Measurements from ENCODE around the gene TOMM40. TPM values are rescaled to one million over a fixed set of nuclear protein-coding genes. Genes with fewer than 3 reads are reported as not detected.
"Not testable (repeated sequence)": the region's sequence is repeated elsewhere in the genome, so short reads cannot be mapped to it uniquely, and the experiment has no call there.

The TOMM40 gene
- total RNA-seq, 1 experiment from 2014 or later, result 113 TPM

GRCh38 chr19:44871809-44872208 is 19.2 kb upstream of the TOMM40 start:
- DNase-seq (ENCODE audit: low read depth), result no peak

DNA sequence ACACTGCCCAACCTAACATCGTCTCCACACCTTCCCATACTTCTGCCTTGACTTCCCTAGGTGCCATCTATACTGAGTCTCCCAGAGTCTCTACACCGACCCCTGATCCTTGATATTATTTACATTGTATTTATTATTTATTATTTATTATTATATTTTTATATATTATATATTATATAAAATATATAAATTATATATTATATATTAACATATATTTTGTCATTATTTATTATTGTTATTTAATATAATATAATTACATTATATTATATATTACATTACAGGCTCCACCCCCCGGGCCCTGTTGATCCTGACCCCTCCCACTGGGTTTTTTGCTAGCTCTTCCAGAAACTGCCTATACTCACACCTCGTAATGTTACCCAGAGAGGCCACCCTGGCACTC is 18.4 kb upstream of the TOMM40 start:
- no peak for DNase-seq (ENCODE audit: low read depth)

GRCh38 chr19:44874317-44874716 is 16.7 kb upstream of the TOMM40 start:
- no peak for DNase-seq (ENCODE audit: low read depth)

- peak; percentile 54 for DNase-seq (ENCODE audit: low read depth)
These were observed 15.2 kb upstream of the TOMM40 start for GRCh38 chr19:44875666-44876451.

- DNase-seq (ENCODE audit: low read depth), result no peak
These were observed 14.0 kb upstream of the TOMM40 start for GRCh38 chr19:44876930-44877535.

DNA sequence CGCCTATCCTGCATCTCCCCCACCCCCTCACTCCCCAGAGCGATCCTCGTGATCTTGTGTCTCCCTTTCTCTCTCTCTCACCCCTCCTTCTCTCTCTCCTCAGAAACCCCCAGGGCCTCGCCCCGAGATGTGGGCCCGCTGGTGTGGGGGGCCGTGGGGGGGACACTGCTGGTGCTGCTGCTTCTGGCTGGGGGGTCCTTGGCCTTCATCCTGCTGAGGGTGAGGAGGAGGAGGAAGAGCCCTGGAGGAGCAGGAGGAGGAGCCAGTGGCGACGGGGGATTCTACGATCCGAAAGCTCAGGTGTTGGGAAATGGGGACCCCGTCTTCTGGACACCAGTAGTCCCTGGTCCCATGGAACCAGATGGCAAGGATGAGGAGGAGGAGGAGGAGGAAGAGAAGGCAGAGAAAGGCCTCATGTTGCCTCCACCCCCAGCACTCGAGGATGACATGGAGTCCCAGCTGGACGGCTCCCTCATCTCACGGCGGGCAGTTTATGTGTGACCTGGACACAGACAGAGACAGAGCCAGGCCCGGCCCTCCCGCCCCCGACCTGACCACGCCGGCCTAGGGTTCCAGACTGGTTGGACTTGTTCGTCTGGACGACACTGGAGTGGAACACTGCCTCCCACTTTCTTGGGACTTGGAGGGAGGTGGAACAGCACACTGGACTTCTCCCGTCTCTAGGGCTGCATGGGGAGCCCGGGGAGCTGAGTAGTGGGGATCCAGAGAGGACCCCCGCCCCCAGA is 12.8 kb upstream of the TOMM40 start:
- no peak for DNase-seq (ENCODE audit: low read depth)

GRCh38 chr19:44879309-44880065 is 11.6 kb upstream of the TOMM40 start:
- no peak for DNase-seq (ENCODE audit: low read depth)

GRCh38 chr19:44882063-44882462 is 9.0 kb upstream of the TOMM40 start:
- DNase-seq (ENCODE audit: low read depth), result no peak

DNA sequence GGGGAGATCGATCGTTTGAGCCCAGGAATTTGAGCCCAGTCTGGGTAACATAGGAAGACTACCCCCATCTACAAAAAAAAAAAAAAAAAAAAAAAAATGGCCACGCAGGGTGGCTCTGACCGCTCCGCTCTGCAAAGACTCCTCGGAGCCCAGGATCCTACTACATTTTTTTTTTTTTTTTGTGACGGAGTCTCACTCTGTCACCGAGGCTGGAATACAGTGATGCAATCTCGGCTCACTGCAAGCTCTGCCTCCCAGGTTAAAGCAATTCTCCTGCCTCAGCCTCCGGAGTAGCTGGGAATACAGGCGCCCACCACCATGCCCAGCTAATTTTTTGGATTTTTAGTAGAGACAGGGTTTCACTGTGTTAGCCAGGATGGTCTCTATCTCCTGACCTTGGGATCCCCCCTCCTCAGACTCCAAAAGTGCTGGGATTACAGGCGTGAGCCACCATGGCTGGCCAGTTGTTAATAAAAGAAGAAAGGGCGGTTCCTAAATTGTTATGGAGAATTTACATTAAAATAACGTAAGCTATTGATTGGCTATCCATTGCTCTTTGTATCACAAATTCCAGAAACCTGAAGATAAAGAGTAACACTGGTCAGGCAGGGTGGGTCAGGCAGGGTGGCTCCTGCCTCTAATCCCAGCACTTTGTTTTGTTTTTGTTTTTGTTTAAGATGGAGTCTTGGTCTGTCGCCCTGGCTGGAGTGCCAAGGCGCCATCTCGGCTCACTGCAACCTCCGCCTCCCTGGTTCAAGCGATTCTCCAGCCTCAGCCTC is 8.2 kb upstream of the TOMM40 start:
- DNase-seq (ENCODE audit: low read depth), result not testable (repeated sequence)

DNA sequence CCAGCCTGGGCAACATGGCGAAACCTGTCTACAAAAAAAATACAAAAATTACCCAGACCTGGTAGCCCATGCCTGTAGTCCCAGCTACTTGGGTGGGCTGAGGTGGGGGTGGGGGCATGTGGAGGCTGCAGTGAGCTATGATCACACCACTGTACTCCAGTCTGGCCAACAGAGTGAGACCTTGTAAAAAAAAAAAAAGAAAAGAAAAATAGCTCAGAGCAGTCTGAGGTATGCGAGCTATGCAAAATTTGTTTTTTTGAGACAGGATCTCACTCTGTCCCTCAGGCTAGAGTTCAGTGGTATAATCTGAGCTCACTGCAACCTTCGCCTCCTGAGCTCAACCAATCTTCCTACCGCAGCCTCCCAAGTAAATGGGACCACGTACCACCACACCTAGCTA is 7.1 kb upstream of the TOMM40 start:
- peak; percentile 36 for DNase-seq (ENCODE audit: low read depth)

- DNase-seq (ENCODE audit: low read depth), result no peak
These were observed 6.5 kb upstream of the TOMM40 start for GRCh38 chr19:44884566-44884965.

- DNase-seq (ENCODE audit: low read depth), result no peak
These were observed 4.9 kb upstream of the TOMM40 start for GRCh38 chr19:44886141-44886540.

DNA sequence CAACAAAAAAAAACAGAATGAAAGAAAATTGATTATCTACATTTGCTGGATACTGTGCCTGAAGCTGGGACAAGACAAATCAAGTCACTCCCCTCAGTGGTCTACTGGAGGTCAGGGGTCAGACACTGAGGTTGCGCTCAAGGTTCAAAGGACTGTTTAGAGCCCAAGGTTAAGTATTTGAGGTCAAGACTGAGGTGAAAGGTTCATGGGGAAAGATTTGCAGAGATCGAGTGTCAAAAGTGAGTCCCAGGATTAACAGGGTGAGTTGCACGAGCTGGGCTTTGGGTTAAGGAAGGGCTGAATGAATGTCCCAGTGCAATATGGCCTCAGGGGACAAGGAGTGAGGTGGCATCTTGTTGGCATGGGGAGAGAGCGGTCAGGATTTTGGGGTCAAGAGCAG is 3.4 kb upstream of the TOMM40 start:
- no peak for DNase-seq (ENCODE audit: low read depth)

GRCh38 chr19:44888335-44888734 is 2.7 kb upstream of the TOMM40 start:
- DNase-seq (ENCODE audit: low read depth), result not testable (repeated sequence)

DNA sequence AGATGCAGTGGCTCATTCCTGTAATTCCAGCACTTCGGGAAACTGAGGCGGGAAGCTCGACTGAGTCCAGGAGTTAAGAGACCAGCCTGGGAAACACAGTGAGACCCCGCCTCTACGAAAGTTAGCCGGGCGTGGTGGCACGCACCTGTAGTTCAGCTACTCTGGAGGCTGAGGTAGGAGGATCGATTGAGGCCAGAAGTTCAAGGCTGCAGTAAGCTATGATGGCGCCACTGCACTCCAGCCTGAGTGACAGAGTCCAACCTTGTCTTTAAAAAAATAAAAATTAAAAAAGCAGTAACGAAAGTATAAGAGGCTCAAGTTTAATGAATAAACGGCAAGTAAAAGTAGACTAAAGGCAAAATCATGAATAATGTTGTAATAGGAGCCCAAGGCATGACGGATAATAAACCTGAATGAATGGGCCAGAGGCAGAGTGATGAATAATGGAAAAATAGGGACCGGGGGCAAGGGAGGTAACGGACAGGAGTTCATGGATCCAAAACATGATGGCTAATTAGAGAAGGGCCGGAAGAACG is 1.2 kb upstream of the TOMM40 start:
- no peak for DNase-seq (ENCODE audit: low read depth)

DNA sequence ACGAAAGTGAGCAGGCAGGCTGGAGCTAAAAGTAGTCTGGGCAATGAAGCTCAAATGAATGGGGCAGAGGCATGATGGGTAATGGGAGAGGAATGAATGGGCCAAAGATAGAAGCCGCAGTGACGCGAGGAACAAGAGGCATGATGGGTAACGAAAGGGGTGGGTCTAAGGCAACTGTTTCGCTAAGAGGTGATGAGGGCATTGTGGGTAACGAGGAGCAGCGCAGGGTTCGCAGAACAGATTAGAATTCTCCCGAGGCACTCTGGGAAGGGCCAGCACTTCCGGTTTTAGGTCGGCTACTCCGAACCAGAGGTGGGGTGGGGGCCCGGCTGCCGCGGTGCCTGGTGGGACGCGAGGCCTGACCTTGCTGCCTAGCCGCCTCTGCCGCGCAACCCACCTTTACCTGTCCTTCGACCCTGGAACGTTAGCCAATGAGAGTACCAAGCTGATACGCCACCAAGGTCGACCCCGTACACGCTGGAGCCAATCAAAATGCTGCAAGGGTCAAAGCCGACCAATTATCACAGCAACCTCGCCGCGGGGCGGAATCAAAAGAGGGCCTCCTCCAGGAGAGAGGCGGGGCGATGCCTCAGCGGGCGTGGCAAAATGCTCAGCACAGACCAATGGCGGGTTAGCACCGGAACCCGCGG is 563 bp upstream of the TOMM40 start:
- peak; percentile 100 for DNase-seq (ENCODE audit: low read depth)

DNA sequence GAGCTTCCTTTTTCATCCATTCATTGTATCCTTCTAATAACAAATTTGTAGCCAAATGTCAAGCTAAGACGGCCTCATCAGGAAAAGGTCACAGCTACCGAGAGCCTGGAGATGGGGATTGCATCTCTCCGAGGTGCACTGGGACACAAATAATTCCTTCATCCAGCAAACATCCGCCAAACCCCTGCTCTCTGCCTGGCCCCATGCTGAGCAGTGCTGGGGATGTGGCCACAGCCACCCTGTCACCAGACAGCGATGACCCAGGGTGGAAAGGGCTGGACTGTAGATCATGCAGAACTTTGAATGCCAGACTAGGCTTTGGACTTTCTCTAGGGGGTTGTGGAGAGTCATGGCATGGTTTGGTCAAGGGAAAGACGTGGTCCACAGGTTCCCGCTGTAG is 1.9 kb downstream of the TOMM40 start:
- no peak for DNase-seq (ENCODE audit: low read depth)

- no peak for DNase-seq (ENCODE audit: low read depth)
These were observed 2.4 kb downstream of the TOMM40 start for GRCh38 chr19:44893332-44894051.

DNA sequence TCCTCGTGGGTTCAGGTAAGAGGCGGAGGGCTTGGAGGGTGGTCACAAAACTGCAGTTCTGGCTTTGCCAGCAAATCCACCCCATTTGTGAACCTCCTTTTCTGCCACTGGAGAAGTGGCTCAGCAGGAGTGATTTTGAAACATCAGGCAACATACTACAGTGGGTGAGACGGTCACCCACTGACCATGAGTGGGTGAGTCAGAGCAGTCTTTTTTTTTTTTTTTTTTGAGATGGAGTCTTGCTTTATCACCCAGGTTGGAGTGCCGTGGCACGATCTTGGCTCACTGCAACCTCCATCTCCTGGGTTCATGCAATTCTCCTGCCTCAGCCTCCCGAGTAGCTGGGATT is 3.0 kb downstream of the TOMM40 start:
- DNase-seq (ENCODE audit: low read depth), result no peak

DNA sequence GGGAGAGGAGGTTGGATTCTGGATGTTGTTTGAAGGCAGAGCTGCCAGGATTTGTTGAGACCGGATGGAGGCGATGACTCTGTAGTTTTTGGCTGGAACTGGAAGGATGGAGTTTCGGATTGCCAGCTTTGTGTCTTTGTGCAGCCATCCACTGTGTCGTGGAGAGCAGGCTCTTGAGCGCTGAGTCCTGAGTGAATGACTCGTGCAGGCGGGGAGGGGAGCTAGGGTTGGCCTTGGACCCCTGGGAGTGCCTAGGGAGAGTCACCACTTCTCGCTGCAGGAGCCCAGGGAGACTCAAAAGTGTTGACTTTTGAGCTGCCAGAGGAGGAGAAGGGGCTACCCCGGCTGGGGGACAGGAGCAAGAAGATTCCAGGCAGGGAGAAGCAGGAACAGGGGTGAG is 3.9 kb downstream of the TOMM40 start:
- DNase-seq (ENCODE audit: low read depth), result no peak

Measured in M059J (cell line).